ENCODE results near the gene TASOR2. TPM values are rescaled to one million over a fixed set of nuclear protein-coding genes. Genes with fewer than 3 reads are reported as not detected.
A peak's percentile ranks its signal among the peaks of the same experiment; 100 is the strongest.

TASOR2 gene
- total RNA-seq, 1 donor from 2014 or later, result 63.7 TPM

- DNase-seq (no peak), ATAC-seq (no peak)
- Histone ChIP-seq H3K27ac (no peak overlapping the region), H3K4me1 (peaks cover 17% of the 10 kb centered on the region), H3K9me3 (no peaks in the 10 kb centered on the region), H3K36me3 (no peaks in the 10 kb centered on the region), H3K4me3 (no peak overlapping the region), H3K27me3 (peaks cover under 1% of the 10 kb centered on the region)
- intact Hi-C loops (cut with DNase I), result no loop called here
- TF ChIP-seq CTCF (IDR thresholded peaks at IDR 0.05), result no peak
Observed at GRCh38 chr10:5683065-5683464, 1.6 kb upstream of the TASOR2 start.

GRCh38 chr10:5684971-5685763 lies 529 bp downstream of the TASOR2 start:
- Histone ChIP-seq H3K4me1 (peaks cover 17% of the 10 kb centered on the region), H3K27me3 (no peaks in the 10 kb centered on the region), H3K4me3 (peak overlapping the region; percentile 90), H3K36me3 (no peaks in the 10 kb centered on the region), H3K27ac (peak overlapping the region; percentile 90), H3K9me3 (no peaks in the 10 kb centered on the region)
- peak; percentile 56 for TF ChIP-seq CTCF (IDR thresholded peaks at IDR 0.05)
- intact Hi-C loops (cut with DNase I), result no loop called here
- peak; percentile 84 for DNase-seq
- peak; percentile 58 for ATAC-seq

- intact Hi-C loops (cut with DNase I), result no loop called here
- DNase-seq, result no peak
- Histone ChIP-seq H3K4me3 (peak overlapping the region; percentile 90), H3K27ac (peak overlapping the region; percentile 90), H3K36me3 (no peaks in the 10 kb centered on the region), H3K4me1 (peaks cover 17% of the 10 kb centered on the region), H3K9me3 (no peaks in the 10 kb centered on the region), H3K27me3 (no peaks in the 10 kb centered on the region)
- no peak for ATAC-seq
- TF ChIP-seq CTCF (IDR thresholded peaks at IDR 0.05), result no peak
Observed at GRCh38 chr10:5685764-5686240, 1.2 kb downstream of the TASOR2 start.

- Histone ChIP-seq H3K27me3 (no peaks in the 10 kb centered on the region), H3K36me3 (no peaks in the 10 kb centered on the region), H3K4me3 (no peak overlapping the region), H3K9me3 (no peaks in the 10 kb centered on the region), H3K4me1 (peaks cover 30% of the 10 kb centered on the region), H3K27ac (no peak overlapping the region)
- ATAC-seq (no peak), DNase-seq (no peak)
- intact Hi-C loops (cut with DNase I), result no loop called here
- TF ChIP-seq CTCF (IDR thresholded peaks at IDR 0.05), result no peak
Observed at GRCh38 chr10:5688587-5688986, 3.9 kb downstream of the TASOR2 start.

GRCh38 chr10:5691786-5692185 lies 7.1 kb downstream of the TASOR2 start:
- H3K9me3 ChIP-seq, result no peaks in the 10 kb centered on the region

More at GRCh38 chr10:5691786-5692185, 7.1 kb downstream of the TASOR2 start:
- Histone ChIP-seq H3K36me3 (no peaks in the 10 kb centered on the region), H3K27me3 (no peaks in the 10 kb centered on the region), H3K27ac (no peak overlapping the region), H3K4me3 (no peak overlapping the region), H3K4me1 (peaks cover 29% of the 10 kb centered on the region)
- no peak for TF ChIP-seq CTCF (IDR thresholded peaks at IDR 0.05)
- intact Hi-C loops (cut with DNase I), result no loop called here
- DNase-seq (no peak), ATAC-seq (no peak)
